Activated CD8-positive, alpha-beta memory T cell treated with anti-CD3 and anti-CD28 coated beads for 1 hour (primary cell): ENCODE measurements around the gene CTSD.

ENCODE experiments used
- DNase-seq, 2 donors: peaks; one replicate each; pipeline ENCODE4 v3.0.0-alpha.2; 2020; ENCODE audit warnings: low read depth in 1 of 2; ENCODE audit errors: extremely low read depth in 1 of 2

Gene CTSD

DNA sequence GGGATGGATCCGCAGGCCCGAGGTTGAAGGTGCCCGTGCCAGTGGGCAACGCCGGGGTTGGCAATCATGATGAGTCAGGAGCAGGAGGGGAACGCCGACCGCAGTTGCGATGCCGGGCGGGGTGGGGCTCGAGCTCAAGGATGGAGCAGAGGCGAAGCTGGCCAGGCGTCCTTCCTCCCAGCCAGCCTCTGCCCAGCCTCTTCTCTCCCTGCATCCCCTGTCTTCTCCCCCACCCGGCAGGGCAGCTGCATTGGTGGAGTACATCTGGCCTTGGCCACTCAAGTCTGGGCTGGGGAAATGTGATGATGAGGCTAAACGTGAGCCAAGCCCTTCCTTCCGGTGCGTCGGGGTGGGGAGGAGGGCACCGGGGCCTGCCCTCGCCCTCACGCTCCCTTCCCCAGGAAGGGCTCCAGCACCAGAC, 17.2 kb downstream of the CTSD start:
- no peak for DNase-seq

DNA sequence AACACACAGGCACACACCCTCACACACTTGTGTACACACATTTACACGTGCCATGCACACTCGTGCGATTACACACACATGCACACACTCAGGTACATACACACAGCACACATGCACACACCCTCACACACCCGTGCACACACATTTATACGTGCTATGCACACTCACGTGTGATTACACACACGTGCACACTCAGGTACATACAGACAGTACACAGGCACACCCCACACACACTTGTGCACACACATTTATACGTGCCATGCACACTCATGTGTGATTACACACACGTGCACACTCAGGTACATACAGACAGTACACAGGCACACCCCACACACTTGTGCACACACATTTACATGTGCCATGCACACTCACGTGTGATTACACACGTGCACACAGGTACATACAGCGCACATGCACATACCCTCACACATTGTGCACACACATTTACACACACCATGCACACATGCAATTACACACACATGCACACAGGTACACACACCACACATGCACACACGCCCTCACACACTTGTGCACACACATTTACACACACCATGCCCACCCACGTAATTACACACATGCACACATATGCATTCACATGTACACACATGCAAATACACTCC, 17.9 kb downstream of the CTSD start:
- DNase-seq, result no peak

- DNase-seq, result no peak
Measured at GRCh38 chr11:1744891-1745700, 18.6 kb downstream of the CTSD start.

GRCh38 chr11:1744137-1744886, 19.4 kb downstream of the CTSD start:
- no peak for DNase-seq

DNA sequence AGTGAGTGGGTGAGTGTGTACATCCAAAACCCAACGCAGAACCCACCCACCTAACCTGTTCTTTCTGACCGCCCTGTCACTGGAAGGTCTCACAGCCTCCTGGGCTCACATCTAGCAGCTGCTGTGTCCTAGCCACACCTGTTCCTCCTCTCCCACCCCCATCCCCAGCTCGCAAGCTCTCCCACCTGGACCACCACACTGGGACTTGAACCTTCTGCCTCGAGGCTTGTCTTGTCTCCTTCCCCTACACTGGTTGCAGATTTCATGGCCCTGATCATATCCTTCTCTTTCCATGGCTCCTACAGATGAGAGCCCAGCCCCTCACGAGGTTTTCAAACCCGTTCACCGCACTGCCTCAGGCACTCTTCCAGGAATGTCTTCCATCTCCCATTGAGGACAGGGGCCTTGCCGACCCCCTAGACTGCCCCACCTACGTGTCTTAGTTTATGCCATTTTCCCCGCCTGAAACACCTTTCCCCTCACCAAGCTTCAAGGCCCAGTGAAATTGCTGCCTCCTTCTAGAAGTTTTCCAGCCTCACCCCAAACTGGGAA, 20.1 kb downstream of the CTSD start:
- no peak for DNase-seq

DNA sequence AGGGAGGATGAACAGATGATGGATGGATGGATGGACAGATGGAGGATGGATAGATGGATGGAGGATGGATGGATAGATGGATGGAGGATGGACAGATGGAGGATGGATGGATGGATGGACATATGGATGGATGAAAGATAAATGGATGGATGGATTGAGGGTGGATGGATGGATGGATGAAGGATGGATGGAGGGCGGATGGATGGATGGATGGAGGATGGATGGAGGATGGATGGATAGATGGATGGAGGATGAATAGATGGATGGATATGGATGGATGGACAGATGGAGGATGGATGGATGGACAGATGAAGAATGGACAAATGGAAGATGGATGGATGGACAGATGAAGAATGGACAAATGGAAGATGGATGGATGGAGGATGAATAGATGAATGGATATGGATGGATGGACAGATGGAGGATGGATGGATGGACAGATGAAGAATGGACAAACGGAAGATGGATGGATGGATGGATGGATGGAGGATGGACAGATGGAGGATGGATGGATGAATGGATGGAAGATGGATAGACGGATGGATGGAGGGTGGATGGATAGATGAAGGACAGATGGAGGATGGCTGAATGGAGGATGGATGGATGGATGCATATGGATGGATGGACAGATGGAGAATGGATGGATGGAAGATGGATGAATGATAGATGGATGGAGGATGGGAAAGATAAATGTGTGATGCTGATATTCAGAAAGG, 20.7 kb downstream of the CTSD start:
- DNase-seq, result no peak

- DNase-seq, result no peak
Measured at GRCh38 chr11:1742371-1742770, 21.4 kb downstream of the CTSD start.

DNA sequence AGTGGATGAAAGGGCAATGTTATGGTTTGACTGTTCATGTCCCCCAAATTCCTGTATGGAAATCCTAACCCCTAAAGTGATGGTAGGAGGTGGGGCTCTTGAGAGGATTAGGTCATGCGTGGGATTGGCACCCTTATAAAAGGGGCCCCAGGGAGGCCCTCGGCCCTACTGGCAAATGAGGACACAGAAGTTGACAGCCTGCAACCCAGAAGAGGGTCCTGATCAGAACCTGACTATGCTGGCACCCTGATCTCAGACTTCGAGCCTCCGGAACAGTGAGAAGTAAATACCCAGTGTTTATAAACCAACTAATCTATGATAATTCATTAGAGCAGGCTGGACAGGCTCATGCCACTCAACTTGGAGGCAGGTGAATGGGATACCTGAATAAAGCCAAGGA, 22.0 kb downstream of the CTSD start:
- DNase-seq, result no peak

DNA sequence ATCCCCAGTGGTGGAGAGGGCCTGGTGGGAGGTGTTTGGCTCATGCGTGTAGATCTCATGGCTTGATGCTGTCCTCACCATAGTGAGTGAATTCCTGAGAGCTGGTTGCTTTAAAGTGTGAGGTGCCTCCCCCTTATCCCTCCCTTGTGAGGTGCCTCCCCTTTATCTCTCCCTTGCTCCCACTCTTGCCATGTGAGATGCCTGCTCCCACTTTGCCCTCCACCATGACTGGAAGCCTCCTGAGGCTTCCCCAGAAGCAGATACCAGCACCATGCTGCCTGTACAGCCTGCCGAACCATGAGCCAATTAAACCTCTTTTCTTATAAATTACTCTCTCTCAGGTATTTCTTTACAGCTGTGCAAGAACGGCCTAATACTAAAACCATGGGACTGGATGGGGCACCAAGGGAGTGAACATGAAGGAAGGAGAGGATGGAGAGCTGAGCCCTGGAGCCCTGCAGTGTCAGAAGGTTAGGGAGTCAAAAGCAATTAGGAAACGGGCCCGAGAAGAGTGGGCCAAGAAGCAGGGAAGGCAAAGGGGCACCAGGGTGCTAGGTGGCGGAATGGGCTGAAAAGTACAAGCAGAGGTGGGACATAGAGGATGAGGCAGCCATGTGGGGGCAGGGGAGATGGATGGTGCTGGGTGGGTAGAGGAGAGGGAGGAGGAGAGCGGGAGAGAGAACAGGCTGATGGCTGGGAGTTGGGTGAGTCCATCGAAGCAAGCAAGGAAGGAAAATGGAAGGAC, 22.8 kb downstream of the CTSD start:
- DNase-seq, result no peak

GRCh38 chr11:1739576-1739975, 24.2 kb downstream of the CTSD start:
- no peak for DNase-seq

GRCh38 chr11:1738380-1738779, 25.3 kb downstream of the CTSD start:
- DNase-seq, result no peak

DNA sequence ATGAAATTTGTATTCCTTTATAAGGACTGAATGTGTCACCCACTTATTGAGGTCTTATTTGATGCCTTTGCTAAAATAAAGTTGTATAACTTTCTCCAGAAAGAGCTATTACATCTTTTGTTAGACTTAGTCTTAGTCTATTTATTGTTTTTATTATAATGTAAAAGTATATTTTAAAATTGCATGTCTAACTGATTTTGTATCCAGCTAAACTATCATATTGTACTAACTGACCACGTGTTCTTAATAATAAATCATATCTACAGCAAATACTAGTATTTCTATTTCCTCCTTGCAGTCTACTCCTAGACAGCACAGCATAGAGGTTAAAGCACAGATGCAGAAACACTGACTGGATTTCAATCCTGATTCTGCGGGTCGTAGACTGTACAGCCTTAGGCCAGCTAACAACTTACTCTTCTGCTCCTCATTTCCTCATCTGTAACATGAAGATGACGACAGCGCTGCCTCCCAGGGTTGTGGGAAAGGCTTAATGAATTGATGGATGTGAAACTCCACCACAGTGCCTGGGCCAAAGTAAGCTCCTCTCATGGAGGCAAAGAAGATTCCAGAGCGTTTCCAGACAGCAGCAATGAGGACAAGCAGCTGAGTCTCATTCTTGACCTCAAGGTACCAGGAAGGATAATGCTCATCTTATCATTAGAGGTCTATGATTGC, 26.5 kb downstream of the CTSD start:
- DNase-seq, result no peak

GRCh38 chr11:1736447-1736992, 27.2 kb downstream of the CTSD start:
- DNase-seq, result no peak

GRCh38 chr11:1735271-1735670, 28.5 kb downstream of the CTSD start:
- no peak for DNase-seq

DNA sequence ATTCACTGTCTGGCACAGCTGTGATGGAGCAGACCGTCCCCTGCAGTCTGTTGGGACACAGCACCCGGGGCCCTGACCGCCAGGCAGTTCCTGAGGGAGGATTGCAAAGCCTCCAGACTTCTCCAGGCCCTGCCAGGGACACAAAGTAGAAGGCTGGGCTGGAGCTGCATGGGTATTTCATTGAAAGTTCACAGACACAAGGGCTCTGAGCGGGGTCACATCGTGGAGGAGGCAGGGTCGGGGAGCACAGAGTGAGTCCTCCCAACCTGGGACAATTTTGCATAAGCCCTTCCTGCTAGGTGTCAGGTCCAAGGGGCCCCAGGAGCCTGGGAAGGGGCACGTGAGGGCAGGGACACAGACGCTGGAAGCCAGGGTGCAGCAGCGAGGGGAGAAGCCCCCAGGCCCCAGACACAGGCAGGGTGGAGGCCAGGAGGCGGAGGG, 29.1 kb downstream of the CTSD start:
- DNase-seq, result no peak

DNA sequence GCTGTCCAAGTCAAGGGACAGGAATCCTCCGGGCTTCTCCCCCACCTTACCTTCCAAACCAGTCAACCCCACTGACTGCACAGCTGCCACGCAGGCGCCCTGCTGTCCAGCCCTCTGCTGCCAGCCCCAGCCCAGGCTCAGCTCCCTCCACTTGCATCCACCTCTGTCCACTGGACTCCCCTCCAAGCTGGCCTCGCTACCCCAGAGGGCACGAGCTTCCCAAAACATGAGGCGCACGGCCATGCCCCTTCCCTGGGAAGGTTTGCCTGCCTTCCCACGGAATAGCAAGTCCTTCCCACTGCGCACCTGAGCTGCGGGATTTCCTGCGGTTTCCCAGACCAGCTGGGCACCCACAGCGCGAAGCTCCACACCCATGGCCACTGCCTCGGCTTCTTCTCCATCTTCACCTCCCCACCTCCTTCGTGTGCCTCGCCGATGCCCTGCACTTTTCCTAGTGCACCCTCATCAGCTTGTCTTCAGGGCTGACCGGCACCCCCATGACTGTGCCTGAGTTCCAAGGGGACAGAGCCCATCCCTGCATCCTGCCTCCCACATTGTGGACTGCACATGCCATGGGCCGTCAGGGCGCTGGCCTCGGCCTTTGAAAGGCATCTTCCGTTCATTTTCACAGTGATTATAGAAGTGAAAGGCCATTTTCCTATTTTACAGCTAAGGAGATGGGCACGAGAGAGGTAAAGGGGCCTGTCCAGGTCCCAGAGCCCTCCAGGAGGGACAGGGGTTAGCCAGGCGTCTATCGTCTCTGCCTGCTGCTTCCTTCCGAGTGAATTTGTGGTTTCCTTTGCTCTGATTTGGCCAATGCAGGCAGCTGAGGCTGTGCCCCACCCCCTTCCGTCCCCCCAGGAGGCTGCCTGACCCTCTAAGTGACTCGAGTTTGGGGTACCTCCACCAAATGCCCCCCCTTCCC, 29.7 kb downstream of the CTSD start:
- DNase-seq, result no peak

GRCh38 chr11:1733009-1733715, 30.6 kb downstream of the CTSD start:
- DNase-seq, result no peak
